Limb (tissue), 2 donors: ENCODE data around the gene SPATA19.
A peak's percentile ranks its signal among the peaks of the same experiment; 100 is the strongest.

Experiments
- DNase-seq, 2 donors: peaks; one replicate each; pipeline ENCODE4 v3.0.0-alpha.2; 2016; ENCODE audit errors: extremely low spot score in 2 of 2

Gene SPATA19

GRCh38 chr11:133835593-133836548, 9.4 kb downstream of the SPATA19 start:
- no peak for DNase-seq

GRCh38 chr11:133834682-133835592, 10.4 kb downstream of the SPATA19 start:
- DNase-seq: peak; percentile 48 to 77

GRCh38 chr11:133833898-133834681, 11.2 kb downstream of the SPATA19 start:
- DNase-seq: peak in 1 of 2 donors; percentile 26

GRCh38 chr11:133832991-133833897, 12.1 kb downstream of the SPATA19 start:
- DNase-seq: peak in 1 of 2 donors; percentile 49

- peak in 1 of 2 donors; percentile 44 for DNase-seq
Observed at GRCh38 chr11:133832096-133832990, 13.0 kb downstream of the SPATA19 start.

GRCh38 chr11:133830931-133831907, 14.1 kb downstream of the SPATA19 start:
- DNase-seq: peak in 1 of 2 donors; percentile 39

- DNase-seq: peak in 1 of 2 donors; percentile 11
Observed at GRCh38 chr11:133829566-133829965, 15.7 kb downstream of the SPATA19 start.

GRCh38 chr11:133828871-133829270, 16.4 kb downstream of the SPATA19 start:
- peak; percentile 13 to 24 for DNase-seq

GRCh38 chr11:133827556-133827955, 17.8 kb downstream of the SPATA19 start:
- DNase-seq: no peak

GRCh38 chr11:133826866-133827265, 18.4 kb downstream of the SPATA19 start:
- DNase-seq: no peak

GRCh38 chr11:133825666-133826065, 19.6 kb downstream of the SPATA19 start:
- DNase-seq: no peak

GRCh38 chr11:133825156-133825555, 20.2 kb downstream of the SPATA19 start:
- DNase-seq: no peak

- no peak for DNase-seq
Observed at GRCh38 chr11:133824593-133824992, 20.7 kb downstream of the SPATA19 start.

GRCh38 chr11:133823614-133824013, 21.7 kb downstream of the SPATA19 start:
- DNase-seq: no peak

GRCh38 chr11:133823211-133823610, 22.1 kb downstream of the SPATA19 start:
- no peak for DNase-seq

GRCh38 chr11:133821776-133822175, 23.5 kb downstream of the SPATA19 start:
- peak; percentile 56 to 76 for DNase-seq

- no peak for DNase-seq
Observed at GRCh38 chr11:133819746-133820315, 25.5 kb downstream of the SPATA19 start.
